Stomach (tissue), 4 donors: ENCODE results near the gene SURF2.

ENCODE experiments used
- CTCF ChIP-seq, 7 experiments: fragments of 450-650 bp in 4 of 7; fragments of 200-600 bp in 3 of 7; sonication (generic) in 3 of 7; IDR thresholded peaks; one replicate each; pipeline ENCODE4 v1.5.1; 2016 to 2019; ENCODE audit warnings: antibody characterized with exemption in 7 of 7, control low read depth in 2 of 7, mild to moderate bottlenecking in 1 of 7
- POLR2A ChIP-seq, 4 donors: fragments of 450-650 bp; IDR thresholded peaks; one replicate each; pipeline ENCODE4 v1.6.1; 2016; ENCODE audit warnings: antibody characterized with exemption in 4 of 4, control low read depth in 2 of 4, mild to moderate bottlenecking in 1 of 4, moderate library complexity in 1 of 4

GRCh38 chr9:133342069-133342406, 14.3 kb upstream of the SURF2 start:
- TF ChIP-seq CTCF (IDR thresholded peaks at IDR 0.05) = no peak
- no peak for TF ChIP-seq POLR2A (IDR thresholded peaks at IDR 0.05)
